Measurements from ENCODE around the gene NABP2. TPM values are rescaled to one million over a fixed set of nuclear protein-coding genes. Genes with fewer than 3 reads are reported as not detected.
"Not testable (repeated sequence)": the region's sequence is repeated elsewhere in the genome, so short reads cannot be mapped to it uniquely, and the experiment has no call there.

The NABP2 gene
- polyA plus RNA-seq, 1 donor from 2014 or later: 54.3 TPM

- H3K27me3 ChIP-seq (ENCODE audit: insufficient read depth, low read depth, low read length); H3F3A ChIP-seq (ENCODE audit: insufficient read depth, low read length, poor library complexity, severe bottlenecking); H3K27ac ChIP-seq (ENCODE audit: low read length); H3K79me2 ChIP-seq (replicated peaks; ENCODE audit: insufficient read depth, low read length); H3K36me3 ChIP-seq (ENCODE audit: insufficient read depth, low read length); H4K20me1 ChIP-seq (ENCODE audit: insufficient read depth); H3K4me2 ChIP-seq (ENCODE audit: low read length); H3K9ac ChIP-seq (ENCODE audit: low read length); H3K9me2 ChIP-seq (ENCODE audit: insufficient read depth, low read length); H3K9me3 ChIP-seq (ENCODE audit: low read length); H3K4me3 ChIP-seq (ENCODE audit: low read length); H2AFZ ChIP-seq (ENCODE audit: low read depth, low read length): not testable (repeated sequence)
Measured at GRCh38 chr12:56196818-56197550, 27.2 kb upstream of the NABP2 start.

- H3K9me3 ChIP-seq (ENCODE audit: low read length): no peaks in the 10 kb centered on the region
- H3K9me2 ChIP-seq (ENCODE audit: insufficient read depth, low read length): no peaks in the 10 kb centered on the region
- H4K20me1 ChIP-seq (ENCODE audit: insufficient read depth): no peaks in the 10 kb centered on the region
- H3K27ac ChIP-seq (ENCODE audit: low read length): no peak overlapping the region
- H3K9ac ChIP-seq (ENCODE audit: low read length): no peak overlapping the region
- no peak overlapping the region for H3K4me2 ChIP-seq (ENCODE audit: low read length)
- H3K27me3 ChIP-seq (ENCODE audit: insufficient read depth, low read depth, low read length): no peaks in the 10 kb centered on the region
- H3K36me3 ChIP-seq (ENCODE audit: insufficient read depth, low read length): no peaks in the 10 kb centered on the region
- no peak overlapping the region for H2AFZ ChIP-seq (ENCODE audit: low read depth, low read length)
- H3K79me2 ChIP-seq (replicated peaks; ENCODE audit: insufficient read depth, low read length): no peaks in the 10 kb centered on the region
- H3K4me3 ChIP-seq (ENCODE audit: low read length): no peak overlapping the region
- H3F3A ChIP-seq (ENCODE audit: insufficient read depth, low read length, poor library complexity, severe bottlenecking): no peaks in the 10 kb centered on the region
- TF ChIP-seq RAD21 (conservative IDR thresholded peaks at IDR 0.05): no peak
Measured at GRCh38 chr12:56197921-56198635, 26.1 kb upstream of the NABP2 start.

DNA sequence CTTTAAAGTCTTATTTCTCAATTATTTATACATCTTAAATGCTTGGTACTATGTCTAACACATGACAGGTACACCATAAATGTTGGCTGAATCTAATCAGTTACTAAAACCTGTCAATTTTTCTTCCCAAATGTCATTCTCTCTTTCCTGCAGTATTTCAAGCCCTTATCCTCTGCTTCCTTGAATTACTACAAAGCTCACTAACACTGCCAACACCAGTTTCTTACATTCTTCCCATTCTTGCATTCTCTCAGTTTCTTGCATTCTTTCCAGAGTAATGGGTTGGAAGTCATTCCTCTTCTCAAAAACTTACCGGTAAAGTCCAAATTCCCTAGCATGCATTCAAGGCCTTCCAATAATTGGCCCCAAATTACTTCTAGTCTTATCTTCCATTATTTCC lies 25.3 kb upstream of the NABP2 start:
- no peak overlapping the region for H3K9ac ChIP-seq (ENCODE audit: low read length)
- no peaks in the 10 kb centered on the region for H3K36me3 ChIP-seq (ENCODE audit: insufficient read depth, low read length)
- H2AFZ ChIP-seq (ENCODE audit: low read depth, low read length): no peak overlapping the region
- no peaks in the 10 kb centered on the region for H3K27me3 ChIP-seq (ENCODE audit: insufficient read depth, low read depth, low read length)
- no peaks in the 10 kb centered on the region for H3F3A ChIP-seq (ENCODE audit: insufficient read depth, low read length, poor library complexity, severe bottlenecking)
- H3K79me2 ChIP-seq (replicated peaks; ENCODE audit: insufficient read depth, low read length): no peaks in the 10 kb centered on the region
- no peak overlapping the region for H3K4me3 ChIP-seq (ENCODE audit: low read length)
- no peaks in the 10 kb centered on the region for H3K9me3 ChIP-seq (ENCODE audit: low read length)
- H3K27ac ChIP-seq (ENCODE audit: low read length): no peak overlapping the region
- TF ChIP-seq SMC3 (conservative IDR thresholded peaks at IDR 0.05; ENCODE audit: poor library complexity): no peak
- no peak for TF ChIP-seq TAF1 (IDR thresholded peaks at IDR 0.05; ENCODE audit: low read depth)
- no peak for TF ChIP-seq MXI1 (conservative IDR thresholded peaks at IDR 0.05; ENCODE audit: poor library complexity, severe bottlenecking)
- TF ChIP-seq POLR2AphosphoS5 (IDR thresholded peaks at IDR 0.05): no peak
- TF ChIP-seq RAD21 (conservative IDR thresholded peaks at IDR 0.05): no peak
- TF ChIP-seq CTCF (IDR thresholded peaks at IDR 0.05; ENCODE audit: poor library complexity, severe bottlenecking): no peak
- no peak for TF ChIP-seq EZH2 (IDR thresholded peaks at IDR 0.05; ENCODE audit: borderline replicate concordance, insufficient read depth, low read length, poor library complexity, severe bottlenecking)
- TF ChIP-seq EP300 (conservative IDR thresholded peaks at IDR 0.05; ENCODE audit: poor library complexity, severe bottlenecking): no peak
- TF ChIP-seq, protein P1, sequence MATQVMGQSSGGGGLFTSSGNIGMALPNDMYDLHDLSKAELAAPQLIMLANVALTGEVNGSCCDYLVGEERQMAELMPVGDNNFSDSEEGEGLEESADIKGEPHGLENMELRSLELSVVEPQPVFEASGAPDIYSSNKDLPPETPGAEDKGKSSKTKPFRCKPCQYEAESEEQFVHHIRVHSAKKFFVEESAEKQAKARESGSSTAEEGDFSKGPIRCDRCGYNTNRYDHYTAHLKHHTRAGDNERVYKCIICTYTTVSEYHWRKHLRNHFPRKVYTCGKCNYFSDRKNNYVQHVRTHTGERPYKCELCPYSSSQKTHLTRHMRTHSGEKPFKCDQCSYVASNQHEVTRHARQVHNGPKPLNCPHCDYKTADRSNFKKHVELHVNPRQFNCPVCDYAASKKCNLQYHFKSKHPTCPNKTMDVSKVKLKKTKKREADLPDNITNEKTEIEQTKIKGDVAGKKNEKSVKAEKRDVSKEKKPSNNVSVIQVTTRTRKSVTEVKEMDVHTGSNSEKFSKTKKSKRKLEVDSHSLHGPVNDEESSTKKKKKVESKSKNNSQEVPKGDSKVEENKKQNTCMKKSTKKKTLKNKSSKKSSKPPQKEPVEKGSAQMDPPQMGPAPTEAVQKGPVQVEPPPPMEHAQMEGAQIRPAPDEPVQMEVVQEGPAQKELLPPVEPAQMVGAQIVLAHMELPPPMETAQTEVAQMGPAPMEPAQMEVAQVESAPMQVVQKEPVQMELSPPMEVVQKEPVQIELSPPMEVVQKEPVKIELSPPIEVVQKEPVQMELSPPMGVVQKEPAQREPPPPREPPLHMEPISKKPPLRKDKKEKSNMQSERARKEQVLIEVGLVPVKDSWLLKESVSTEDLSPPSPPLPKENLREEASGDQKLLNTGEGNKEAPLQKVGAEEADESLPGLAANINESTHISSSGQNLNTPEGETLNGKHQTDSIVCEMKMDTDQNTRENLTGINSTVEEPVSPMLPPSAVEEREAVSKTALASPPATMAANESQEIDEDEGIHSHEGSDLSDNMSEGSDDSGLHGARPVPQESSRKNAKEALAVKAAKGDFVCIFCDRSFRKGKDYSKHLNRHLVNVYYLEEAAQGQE (IDR thresholded peaks at IDR 0.05; ENCODE audit: borderline replicate concordance): no peak
- no peak overlapping the region for H3K4me2 ChIP-seq (ENCODE audit: low read length)
- H4K20me1 ChIP-seq (ENCODE audit: insufficient read depth): no peaks in the 10 kb centered on the region
- no peaks in the 10 kb centered on the region for H3K9me2 ChIP-seq (ENCODE audit: insufficient read depth, low read length)

Data from neural cell (in vitro differentiated cells).